Retinal pigment epithelial cell (primary cell): ENCODE measurements around the gene C14orf180.

ENCODE experiments used
- DNase-seq: peaks from one replicate; pipeline ENCODE4 v3.0.0-alpha.2; 2010; ENCODE audit warnings: low read depth
- H3K4me3 ChIP-seq: 2 replicates; pipeline ENCODE4 v1.5.1; 2011; ENCODE audit warnings: mild to moderate bottlenecking, low read length, control low read depth, moderate library complexity
- CTCF ChIP-seq: conservative IDR thresholded peaks from 2 replicates; pipeline ENCODE4 v1.5.1; 2011; ENCODE audit warnings: low read depth, low read length, control low read depth, inconsistent platforms

C14orf180 gene

DNA sequence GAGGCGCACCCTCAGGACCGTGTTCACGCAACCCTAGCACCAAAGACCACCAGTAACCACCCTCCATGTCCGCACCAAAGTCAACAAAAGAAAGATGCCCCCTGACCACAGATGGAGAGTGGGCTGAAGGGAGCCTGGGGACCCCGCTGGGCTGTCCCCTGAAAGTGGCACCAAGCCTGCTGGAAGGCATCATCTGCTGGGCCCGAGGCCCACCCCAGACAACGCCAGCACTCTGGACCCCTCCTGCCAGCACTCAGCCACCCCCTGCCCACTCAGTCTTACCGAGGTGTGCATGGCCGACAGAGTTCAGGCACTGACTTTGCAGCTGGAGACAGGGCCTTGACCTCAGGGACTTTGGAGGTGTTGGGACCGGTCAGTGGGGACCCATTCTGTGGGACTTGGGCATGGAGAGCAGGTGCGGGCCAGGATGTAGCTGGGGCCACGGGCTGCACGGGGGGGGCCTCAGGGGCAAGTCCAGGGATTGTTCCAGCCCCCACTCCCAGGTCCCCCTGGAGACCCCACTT is 59.4 kb downstream of the C14orf180 start:
- H3K4me3 ChIP-seq, result no peak overlapping the region
- TF ChIP-seq CTCF, result no peak
- DNase-seq, result no peak

GRCh38 chr14:104639471-104639870 is 59.9 kb downstream of the C14orf180 start:
- no peak for DNase-seq
- no peak for TF ChIP-seq CTCF
- no peak overlapping the region for H3K4me3 ChIP-seq
